Body of pancreas (tissue), 4 donors: ENCODE results near the gene TUBA1C. TPM values are rescaled to one million over a fixed set of nuclear protein-coding genes. Genes with fewer than 3 reads are reported as not detected.
"Not testable (repeated sequence)": the region's sequence is repeated elsewhere in the genome, so short reads cannot be mapped to it uniquely, and the experiment has no call there.

Experiments
- ATAC-seq: fragments of 150-250 bp; one replicate; pipeline ENCODE4 v1.9.1; 2016
- DNase-seq, 4 donors: peaks; one replicate each; pipeline ENCODE4 v3.0.0-alpha.2; 2019
- H3K27ac ChIP-seq, 4 donors: fragments of 200-600 bp; sonication (generic); 1 replicate in 3 of 4; 2 replicates in 1 of 4; pipeline versions ENCODE4 v1.5.1 to v1.6.1; 2016 to 2019; ENCODE audit warnings: mild to moderate bottlenecking in 1 of 4, mixed read lengths in 1 of 4, moderate library complexity in 1 of 4
- H3K27me3 ChIP-seq, 2 donors: fragments of 200-600 bp; sonication (generic); one replicate each; pipeline ENCODE4 v1.6.0; 2016; ENCODE audit warnings: mild to moderate bottlenecking in 1 of 2
- H3K36me3 ChIP-seq, 2 donors: fragments of 200-600 bp; sonication (generic); replicated peaks in 1 of 2; 2 replicates each; pipeline ENCODE4 v1.5.1; 2016; ENCODE audit warnings: low read depth in 2 of 2; ENCODE audit not compliant: insufficient read depth in 1 of 2
- H3K4me1 ChIP-seq: fragments of 200-600 bp; sonication (generic); one replicate; pipeline ENCODE4 v1.6.0; 2016
- H3K4me3 ChIP-seq, 2 donors: fragments of 200-600 bp; sonication (generic); 1 replicate in 1 of 2; 2 replicates in 1 of 2; pipeline ENCODE4 v1.5.1; 2016 to 2019
- H3K9me3 ChIP-seq, 3 donors: fragments of 200-600 bp; sonication (generic); 1 replicate in 2 of 3; 2 replicates in 1 of 3; pipeline ENCODE4 v1.5.1; 2016
- POLR2A ChIP-seq, 3 donors: fragments of 450-650 bp; IDR thresholded peaks; one replicate each; pipeline ENCODE4 v1.6.1; 2016; ENCODE audit warnings: antibody characterized with exemption in 3 of 3, mild to moderate bottlenecking in 2 of 3
- WGBS, 2 donors: methylation state at CpG; one replicate each; pipeline ENCODE4 v1.1.5; 2017; 5-methylcytosine and 5-hydroxymethylcytosine counted together
- intact Hi-C: fragments of 100-400 bp; cut with DNase I; formaldehyde crosslinking; loops from one replicate; pipeline ENCODE4 v1.15.1; 2023
- total RNA-seq, 2 donors: library from RNA; depleted of rRNA; stranded (reverse); fragments of >200 nt; gene quantifications; one replicate each; pipeline ENCODE4 v1.1.0, GENCODE V29; 2016
- TF ChIP-seq, protein P1 (sequence below), 7 experiments: fragments of 450-650 bp in 4 of 7; fragments of 200-600 bp in 3 of 7; sonication (generic) in 3 of 7; IDR thresholded peaks; one replicate each; pipeline ENCODE4 v1.5.1; 2016 to 2019; ENCODE audit warnings: antibody characterized with exemption in 7 of 7

TUBA1C gene
- total RNA-seq, 2 donors from 2014 or later, result 32.6 to 39.2 TPM

GRCh38 chr12:49253033-49253623, 11.8 kb upstream of the TUBA1C start:
- TF ChIP-seq, protein P1, sequence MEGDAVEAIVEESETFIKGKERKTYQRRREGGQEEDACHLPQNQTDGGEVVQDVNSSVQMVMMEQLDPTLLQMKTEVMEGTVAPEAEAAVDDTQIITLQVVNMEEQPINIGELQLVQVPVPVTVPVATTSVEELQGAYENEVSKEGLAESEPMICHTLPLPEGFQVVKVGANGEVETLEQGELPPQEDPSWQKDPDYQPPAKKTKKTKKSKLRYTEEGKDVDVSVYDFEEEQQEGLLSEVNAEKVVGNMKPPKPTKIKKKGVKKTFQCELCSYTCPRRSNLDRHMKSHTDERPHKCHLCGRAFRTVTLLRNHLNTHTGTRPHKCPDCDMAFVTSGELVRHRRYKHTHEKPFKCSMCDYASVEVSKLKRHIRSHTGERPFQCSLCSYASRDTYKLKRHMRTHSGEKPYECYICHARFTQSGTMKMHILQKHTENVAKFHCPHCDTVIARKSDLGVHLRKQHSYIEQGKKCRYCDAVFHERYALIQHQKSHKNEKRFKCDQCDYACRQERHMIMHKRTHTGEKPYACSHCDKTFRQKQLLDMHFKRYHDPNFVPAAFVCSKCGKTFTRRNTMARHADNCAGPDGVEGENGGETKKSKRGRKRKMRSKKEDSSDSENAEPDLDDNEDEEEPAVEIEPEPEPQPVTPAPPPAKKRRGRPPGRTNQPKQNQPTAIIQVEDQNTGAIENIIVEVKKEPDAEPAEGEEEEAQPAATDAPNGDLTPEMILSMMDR (IDR thresholded peaks at IDR 0.05), result no peak
- TF ChIP-seq POLR2A (IDR thresholded peaks at IDR 0.05), result no peak
- H3K36me3 ChIP-seq, result no peaks in the 10 kb centered on the region
- ATAC-seq, result no peak
- no peak overlapping the region for H3K4me3 ChIP-seq
- intact Hi-C loops, result no loop called here
- no peak overlapping the region for H3K27ac ChIP-seq
- no peaks in the 10 kb centered on the region for H3K4me1 ChIP-seq
- H3K27me3 ChIP-seq, result no peaks in the 10 kb centered on the region
- H3K9me3 ChIP-seq, result no peaks in the 10 kb centered on the region
- no peak for DNase-seq
- 80 to 85% methylated on average over 11 of the region's 11 CpGs for WGBS, 2 donors

DNA sequence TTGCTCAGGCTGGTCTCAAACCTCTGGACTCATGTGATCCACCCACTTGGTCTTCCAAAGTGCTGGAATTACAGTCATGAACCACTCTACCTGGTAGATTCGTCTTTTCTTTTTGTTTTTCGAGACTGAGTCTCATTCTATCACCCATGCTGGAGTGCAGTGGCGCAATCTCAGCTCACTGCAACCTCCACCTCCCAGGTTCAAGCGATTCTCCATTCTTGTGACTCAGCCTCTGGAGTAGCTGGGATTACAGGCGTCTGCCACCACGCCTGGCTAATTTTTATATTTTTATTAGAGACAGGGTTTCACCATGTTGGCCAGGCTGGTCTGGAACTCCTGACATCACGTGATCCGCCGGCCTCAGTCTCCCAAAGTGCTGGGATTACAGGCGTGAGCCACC, 9.4 kb upstream of the TUBA1C start:
- DNase-seq, H3K27me3 ChIP-seq, H3K9me3 ChIP-seq, H3K4me1 ChIP-seq, ATAC-seq, H3K27ac ChIP-seq, H3K4me3 ChIP-seq, H3K36me3 ChIP-seq, intact Hi-C loops: not testable (repeated sequence)
- 94 to 95% methylated on average over 8 to 10 of the region's 10 CpGs for WGBS, 2 donors

DNA sequence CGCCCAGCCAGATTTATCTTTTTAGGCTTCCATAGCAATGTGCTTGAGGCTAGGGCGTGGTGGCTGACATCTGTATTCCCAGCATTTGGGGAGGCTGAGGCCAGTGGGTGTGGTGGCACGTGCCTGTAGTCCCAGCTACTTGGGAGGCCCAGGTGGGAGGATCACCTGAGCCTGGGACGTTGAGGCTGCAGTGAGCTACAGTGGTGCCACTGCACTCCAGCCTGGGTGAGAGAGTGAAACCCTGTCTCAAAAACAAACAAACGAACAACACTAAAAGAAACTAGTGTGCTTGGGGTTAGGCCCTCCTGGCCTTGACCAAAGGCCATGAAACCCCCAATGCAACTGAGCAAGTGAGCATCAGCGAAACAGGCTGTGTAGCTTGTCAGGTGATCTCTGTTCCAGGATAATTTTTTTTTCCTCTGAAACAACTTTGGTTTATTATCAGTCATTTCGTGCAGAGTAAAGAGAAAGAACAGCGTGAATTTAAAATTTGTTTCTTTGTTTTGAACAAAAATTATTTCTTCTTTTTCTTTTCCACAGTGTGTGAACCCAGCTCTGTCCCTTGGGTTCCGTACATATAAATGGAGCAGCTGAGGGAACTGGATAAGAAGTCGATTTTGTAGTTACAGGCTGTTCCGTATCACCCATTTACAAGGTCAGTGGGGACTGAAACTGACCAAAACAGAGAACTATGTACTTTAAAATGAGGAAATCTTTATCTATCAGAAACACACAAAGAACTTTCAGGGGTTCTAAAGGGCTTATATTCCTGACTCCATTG, 8.8 kb upstream of the TUBA1C start:
- no peak for ATAC-seq
- Histone ChIP-seq H3K9me3 (no peaks in the 10 kb centered on the region), H3K4me3 (no peak overlapping the region), H3K27me3 (no peaks in the 10 kb centered on the region), H3K4me1 (no peaks in the 10 kb centered on the region), H3K27ac (no peak overlapping the region), H3K36me3 (no peaks in the 10 kb centered on the region)
- no peak for TF ChIP-seq POLR2A (IDR thresholded peaks at IDR 0.05)
- TF ChIP-seq, protein P1 (IDR thresholded peaks at IDR 0.05), result no peak
- no peak for DNase-seq
- WGBS, 2 donors, result 64 to 71% methylated on average over 8 to 11 of the region's 11 CpGs
- intact Hi-C loops, result no loop called here

GRCh38 chr12:49257508-49258184, 7.2 kb upstream of the TUBA1C start:
- DNase-seq, H3K27ac ChIP-seq, H3K9me3 ChIP-seq, ATAC-seq, H3K36me3 ChIP-seq, H3K4me1 ChIP-seq, H3K27me3 ChIP-seq, H3K4me3 ChIP-seq, intact Hi-C loops: not testable (repeated sequence)
- WGBS, 2 donors, result 87 to 89% methylated on average over 10 of the region's 10 CpGs

- 87 to 88% methylated on average over 4 of the region's 4 CpGs for WGBS, 2 donors
- Histone ChIP-seq H3K9me3 (no peaks in the 10 kb centered on the region), H3K36me3 (no peaks in the 10 kb centered on the region), H3K27ac (no peak overlapping the region), H3K27me3 (no peaks in the 10 kb centered on the region), H3K4me3 (no peak overlapping the region), H3K4me1 (peaks cover 9% of the 10 kb centered on the region)
- intact Hi-C loops, result no loop called here
- TF ChIP-seq, protein P1 (IDR thresholded peaks at IDR 0.05), result no peak
- TF ChIP-seq POLR2A (IDR thresholded peaks at IDR 0.05), result no peak
- DNase-seq (no peak), ATAC-seq (no peak)
Observed at GRCh38 chr12:49259452-49259851, 5.4 kb upstream of the TUBA1C start.
